ENCODE data around the gene TUBGCP6. TPM values are rescaled to one million over a fixed set of nuclear protein-coding genes. Genes with fewer than 3 reads are reported as not detected.

The TUBGCP6 gene
- total RNA-seq, 1 experiment from 2014 or later: 38.6 TPM

- ATAC-seq: no peak
- BruUV-seq (replicated peaks): no TSS peak
Observed at GRCh38 chr22:50186761-50187523, 57.9 kb downstream of the TUBGCP6 start.

More at GRCh38 chr22:50186761-50187523, 57.9 kb downstream of the TUBGCP6 start:
- Histone ChIP-seq H3K4me2 (ENCODE audit: low read length) (peak overlapping the region; percentile 93), H3K4me1 (ENCODE audit: control insufficient read depth in 1 of 2, insufficient read depth in 2 of 2, low read length in 2 of 2) (peaks cover 35 to 60% of the 10 kb centered on the region in 2 experiments), H3K36me3 (ENCODE audit: control insufficient read depth in 1 of 2, insufficient read depth in 2 of 2, low read length in 2 of 2) (no peaks in the 10 kb centered on the region), H3K79me2 (ENCODE audit: insufficient read depth, low read length) (peaks cover 58% of the 10 kb centered on the region), H3K4me3 (replicated peaks in 1 of 2; ENCODE audit: low read depth in 1 of 2, low read length in 2 of 2) (peak overlapping the region; percentile 74 to 85), H3K9me2 (ENCODE audit: insufficient read depth) (no peaks in the 10 kb centered on the region), H3K27me3 (ENCODE audit: insufficient read depth, low read length) (no peaks in the 10 kb centered on the region), H2AFZ (ENCODE audit: low read depth, low read length, poor library complexity, severe bottlenecking) (no peak overlapping the region), H3K9me3 (ENCODE audit: control insufficient read depth in 1 of 2, insufficient read depth in 1 of 2, low read depth in 1 of 2, low read length in 2 of 2) (no peaks in the 10 kb centered on the region), H4K20me1 (ENCODE audit: insufficient read depth) (peaks cover 6% of the 10 kb centered on the region; the same call in 1 of the 2 replicates), H3K9ac (ENCODE audit: low read length) (peak overlapping the region; percentile 90), H3K27ac (ENCODE audit: low read depth, low read length) (peak overlapping the region; percentile 81)
- ChIA-PET RAD21 (ENCODE audit: low non-redundant PET in 1 of 2, low total read pairs in 2 of 2, uncharacterized antibody in 2 of 2, unreplicated experiment in 2 of 2) (no interaction called here), CTCF (interaction anchor here (0.9 kb wide), 1 partner anchor 38 kb away, joined by 3 read pairs; no protein-coding TSS in a partner anchor), POLR2A (no interaction called here)
- DNase-seq (ENCODE audit: low read depth, low spot score): no peak
- intact Hi-C loops (cut with micrococcal nuclease): no loop called here
- TF ChIP-seq ZBTB33 (IDR thresholded peaks at IDR 0.05; ENCODE audit: extremely low read depth, insufficient replicate concordance, low read length): no peak
- TF ChIP-seq POLR2A (IDR thresholded peaks at IDR 0.05; ENCODE audit: borderline replicate concordance, extremely low read depth, insufficient read depth, insufficient read length): no peak
- no peak for TF ChIP-seq ZNF274 (IDR thresholded peaks at IDR 0.05; ENCODE audit: low read depth, low read length)

Measured in HCT116 (cell line).